Uterus (tissue), 2 donors: ENCODE measurements around the gene ORMDL2.
A peak's percentile ranks its signal among the peaks of the same experiment; 100 is the strongest.

Source experiments
- CTCF ChIP-seq, 4 experiments: fragments of 200-600 bp in 2 of 4; fragments of 450-650 bp in 2 of 4; sonication (generic) in 2 of 4; IDR thresholded peaks; one replicate each; pipeline ENCODE4 v1.5.1; 2016 to 2019; ENCODE audit warnings: antibody characterized with exemption in 4 of 4, mild to moderate bottlenecking in 2 of 4, moderate library complexity in 1 of 4
- POLR2A ChIP-seq, 2 donors: fragments of 450-650 bp; IDR thresholded peaks; one replicate each; pipeline ENCODE4 v1.6.1; 2016; ENCODE audit warnings: antibody characterized with exemption in 2 of 2, mild to moderate bottlenecking in 1 of 2, moderate library complexity in 1 of 2

GRCh38 chr12:55830601-55831446 is 13.0 kb downstream of the ORMDL2 start:
- TF ChIP-seq POLR2A (IDR thresholded peaks at IDR 0.05) (peak; percentile 60 to 85), CTCF (IDR thresholded peaks at IDR 0.05) (no peak)
